Transverse colon (tissue), 4 donors: ENCODE measurements around the gene ONECUT2.

ENCODE experiments used
- EP300 ChIP-seq: sonication (generic); formaldehyde crosslinking; IDR thresholded peaks from one replicate; pipeline ENCODE4 v1.6.1; 2017; ENCODE audit warnings: antibody characterized with exemption, low read depth
- POLR2A ChIP-seq: fragments of 450-650 bp; IDR thresholded peaks from one replicate; pipeline ENCODE4 v1.6.1; 2016; ENCODE audit warnings: antibody characterized with exemption, mild to moderate bottlenecking, moderate library complexity
- POLR2AphosphoS5 ChIP-seq, 3 donors: sonication (generic); formaldehyde crosslinking; IDR thresholded peaks; one replicate each; pipeline ENCODE4 v1.6.1; 2016; ENCODE audit warnings: antibody characterized with exemption in 3 of 3
- TF ChIP-seq, protein P1 (sequence below), 5 experiments: fragments of 200-600 bp in 3 of 5; fragments of 450-650 bp in 2 of 5; sonication (generic) in 3 of 5; IDR thresholded peaks; 1 replicate in 2 of 5; 2 replicates in 3 of 5; pipeline ENCODE4 v1.5.1; 2016 to 2017; ENCODE audit warnings: antibody characterized with exemption in 5 of 5, inconsistent platforms in 3 of 5, mild to moderate bottlenecking in 2 of 5, moderate library complexity in 1 of 5

- TF ChIP-seq, protein P1, sequence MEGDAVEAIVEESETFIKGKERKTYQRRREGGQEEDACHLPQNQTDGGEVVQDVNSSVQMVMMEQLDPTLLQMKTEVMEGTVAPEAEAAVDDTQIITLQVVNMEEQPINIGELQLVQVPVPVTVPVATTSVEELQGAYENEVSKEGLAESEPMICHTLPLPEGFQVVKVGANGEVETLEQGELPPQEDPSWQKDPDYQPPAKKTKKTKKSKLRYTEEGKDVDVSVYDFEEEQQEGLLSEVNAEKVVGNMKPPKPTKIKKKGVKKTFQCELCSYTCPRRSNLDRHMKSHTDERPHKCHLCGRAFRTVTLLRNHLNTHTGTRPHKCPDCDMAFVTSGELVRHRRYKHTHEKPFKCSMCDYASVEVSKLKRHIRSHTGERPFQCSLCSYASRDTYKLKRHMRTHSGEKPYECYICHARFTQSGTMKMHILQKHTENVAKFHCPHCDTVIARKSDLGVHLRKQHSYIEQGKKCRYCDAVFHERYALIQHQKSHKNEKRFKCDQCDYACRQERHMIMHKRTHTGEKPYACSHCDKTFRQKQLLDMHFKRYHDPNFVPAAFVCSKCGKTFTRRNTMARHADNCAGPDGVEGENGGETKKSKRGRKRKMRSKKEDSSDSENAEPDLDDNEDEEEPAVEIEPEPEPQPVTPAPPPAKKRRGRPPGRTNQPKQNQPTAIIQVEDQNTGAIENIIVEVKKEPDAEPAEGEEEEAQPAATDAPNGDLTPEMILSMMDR (IDR thresholded peaks at IDR 0.05) = no peak
- no peak for TF ChIP-seq POLR2AphosphoS5 (IDR thresholded peaks at IDR 0.05)
- no peak for TF ChIP-seq POLR2A
- no peak for TF ChIP-seq EP300
Observed at GRCh38 chr18:57443247-57443646, 8.1 kb downstream of the ONECUT2 start.
